Colonic mucosa (tissue), 4 donors: ENCODE data around the gene ATF5. TPM values are rescaled to one million over a fixed set of nuclear protein-coding genes. Genes with fewer than 3 reads are reported as not detected.
"Not testable (repeated sequence)": the region's sequence is repeated elsewhere in the genome, so short reads cannot be mapped to it uniquely, and the experiment has no call there.

Experiments used
- DNase-seq: peaks from one replicate; pipeline ENCODE4 v3.0.0-alpha.2; 2020
- H3K27ac ChIP-seq: fragments of 200-600 bp; one replicate; pipeline ENCODE4 v1.8.0; 2021
- H3K27me3 ChIP-seq: fragments of 200-600 bp; one replicate; pipeline ENCODE4 v1.8.0; 2021
- H3K36me3 ChIP-seq: fragments of 200-600 bp; one replicate; pipeline ENCODE4 v1.8.0; 2021
- H3K4me1 ChIP-seq: fragments of 200-600 bp; one replicate; pipeline ENCODE4 v1.8.0; 2021; ENCODE audit warnings: mild to moderate bottlenecking
- H3K4me3 ChIP-seq: fragments of 200-600 bp; one replicate; pipeline ENCODE4 v1.8.0; 2021
- H3K9ac ChIP-seq, 2 donors: one replicate each; pipeline ENCODE4 v1.7.0; 2013; ENCODE audit warnings: control low read depth in 2 of 2, low read depth in 2 of 2, low read length in 2 of 2
- H3K9me3 ChIP-seq: fragments of 200-600 bp; one replicate; pipeline ENCODE4 v1.8.0; 2021
- CTCF ChIP-seq: fragments of 200-600 bp; IDR thresholded peaks from one replicate; pipeline ENCODE4 v1.8.0; 2022; ENCODE audit warnings: antibody characterized with exemption, mild to moderate bottlenecking
- intact Hi-C: fragments of 100-400 bp; cut with DNase I; formaldehyde crosslinking; loops from one replicate; pipeline ENCODE4 v1.14.1; 2022
- total RNA-seq, 2 donors: library from RNA; stranded (reverse); fragmentation: NEBNext Ultra II Directional in 1 of 2; extraction: Animal tissue kit (Norgen Biotek cat#: 25700) in 1 of 2; gene quantifications; one replicate each; pipeline ENCODE4 v1.2.1, GENCODE V29; 2021
- donor health status: healthy.
- donor health status: DM: no; HTN: no; CAD: no.
- donor health status: DM: no; HTN: no; CAD: no.

The ATF5 gene
- total RNA-seq, 2 donors from 2014 or later = 16.7 to 24.7 TPM

GRCh38 chr19:49923055-49924003 lies 5.7 kb upstream of the ATF5 start:
- Histone ChIP-seq H3K4me3 (no peak overlapping the region), H3K27ac (no peak overlapping the region), H3K4me1 (peaks cover 7% of the 10 kb centered on the region), H3K36me3 (peaks cover 8% of the 10 kb centered on the region), H3K9ac (no peak overlapping the region), H3K27me3 (no peaks in the 10 kb centered on the region), H3K9me3 (no peaks in the 10 kb centered on the region)
- intact Hi-C loops = no loop called here
- no peak for DNase-seq
- TF ChIP-seq CTCF = no peak

- no peaks in the 10 kb centered on the region for H3K27me3 ChIP-seq
- no peak for TF ChIP-seq CTCF
- H3K9me3 ChIP-seq = no peaks in the 10 kb centered on the region
- H3K27ac ChIP-seq = no peak overlapping the region
- H3K4me1 ChIP-seq = peaks cover 7% of the 10 kb centered on the region
- peaks cover 8% of the 10 kb centered on the region for H3K36me3 ChIP-seq
- no peak overlapping the region for H3K4me3 ChIP-seq
- no peak for DNase-seq
- H3K9ac ChIP-seq = no peak overlapping the region
- intact Hi-C loops = no loop called here
These were observed 4.8 kb upstream of the ATF5 start for GRCh38 chr19:49924004-49924880.

- H3K4me1 ChIP-seq, H3K9ac ChIP-seq, H3K27ac ChIP-seq, H3K27me3 ChIP-seq, H3K36me3 ChIP-seq, H3K4me3 ChIP-seq, intact Hi-C loops, H3K9me3 ChIP-seq, DNase-seq: not testable (repeated sequence)
These were observed 4.2 kb upstream of the ATF5 start for GRCh38 chr19:49924881-49925210.

GRCh38 chr19:49925486-49925885 lies 3.5 kb upstream of the ATF5 start:
- Histone ChIP-seq H3K27me3 (no peaks in the 10 kb centered on the region), H3K9me3 (no peaks in the 10 kb centered on the region), H3K27ac (no peak overlapping the region), H3K4me1 (peaks cover 7% of the 10 kb centered on the region), H3K9ac (no peak overlapping the region), H3K4me3 (no peak overlapping the region), H3K36me3 (peaks cover 8% of the 10 kb centered on the region)
- no peak for DNase-seq
- no peak for TF ChIP-seq CTCF
- intact Hi-C loops = no loop called here

GRCh38 chr19:49926515-49926914 lies 2.5 kb upstream of the ATF5 start:
- Histone ChIP-seq H3K4me1 (peaks cover 7% of the 10 kb centered on the region), H3K36me3 (peaks cover 8% of the 10 kb centered on the region), H3K9me3 (no peaks in the 10 kb centered on the region), H3K4me3 (no peak overlapping the region), H3K27ac (no peak overlapping the region), H3K9ac (no peak overlapping the region), H3K27me3 (no peaks in the 10 kb centered on the region)
- DNase-seq = no peak
- TF ChIP-seq CTCF = no peak
- intact Hi-C loops = no loop called here
